Activated B cell treated with CpG ODN at 0.5 μM for 24 hours (primary cell): Measurements from ENCODE around the gene MYH4. TPM values are rescaled to one million over a fixed set of nuclear protein-coding genes. Genes with fewer than 3 reads are reported as not detected.

Experiments
- ATAC-seq: fragments of 200-7000 bp; cut with Tn5 transposase; one replicate; pipeline ENCODE4 v1.10.0; 2021; ENCODE audit warnings: low read depth, mild to moderate bottlenecking, moderate library complexity
- CTCF ChIA-PET: fragments of 350-600 bp; sonication (Branson Sonifier 250); formaldehyde crosslinking; loops from one replicate; lab custom pipeline; 2021; ENCODE audit warnings: antibody characterized with exemption; lab: Charles Lee
- POLR2A ChIA-PET: fragments of 350-600 bp; sonication (Branson Sonifier 250); formaldehyde crosslinking; loops from one replicate; lab custom pipeline; 2021; ENCODE audit warnings: antibody characterized with exemption; lab: Charles Lee
- DNase-seq: peaks from one replicate; pipeline ENCODE4 v3.0.0; 2022
- H3K27ac Mint-ChIP-seq: one replicate; pipeline ENCODE4 v1.8.0; 2020; ENCODE audit warnings: mixed read lengths
- H3K27me3 Mint-ChIP-seq: one replicate; pipeline ENCODE4 v1.8.0; 2021; ENCODE audit warnings: mixed read lengths
- H3K36me3 Mint-ChIP-seq: one replicate; pipeline ENCODE4 v1.8.0; 2021; ENCODE audit warnings: low read depth, mixed read lengths
- H3K4me1 Mint-ChIP-seq: one replicate; pipeline ENCODE4 v1.8.0; 2021; ENCODE audit warnings: mixed read lengths
- H3K4me3 Mint-ChIP-seq: one replicate; pipeline ENCODE4 v1.8.0; 2020; ENCODE audit warnings: mild to moderate bottlenecking, mixed read lengths
- H3K9me3 Mint-ChIP-seq: one replicate; pipeline ENCODE4 v1.8.0; 2020; ENCODE audit warnings: mixed read lengths
- CTCF ChIP-seq: fragments of 200-600 bp; IDR thresholded peaks from one replicate; pipeline ENCODE4 v1.8.0; 2022; ENCODE audit warnings: antibody characterized with exemption, mild to moderate bottlenecking
- intact Hi-C: fragments of 100-400 bp; cut with micrococcal nuclease; formaldehyde crosslinking; loops from one replicate; pipeline ENCODE4 v1.15.1; 2024
- total RNA-seq: library from RNA; stranded (reverse); gene quantifications from 2 replicates; pipeline ENCODE4 v1.2.3, GENCODE V29; 2022

MYH4 gene
- total RNA-seq, 1 donor from 2014 or later = not detected

- peaks cover 11% of the 10 kb centered on the region for H3K9me3 Mint-ChIP-seq
- DNase-seq (no peak), ATAC-seq (no peak)
- H3K4me3 Mint-ChIP-seq = no peak overlapping the region
- POLR2A ChIA-PET = no interaction called here
- CTCF ChIA-PET = no interaction called here
- intact Hi-C loops = no loop called here
- H3K27me3 Mint-ChIP-seq = peaks cover 32% of the 10 kb centered on the region
- no peak overlapping the region for H3K27ac Mint-ChIP-seq
- no peaks in the 10 kb centered on the region for H3K36me3 Mint-ChIP-seq
- TF ChIP-seq CTCF = no peak
- H3K4me1 Mint-ChIP-seq = no peaks in the 10 kb centered on the region
These were observed 34.3 kb downstream of the MYH4 start for GRCh38 chr17:10435096-10435495.

GRCh38 chr17:10429421-10430045 lies 39.8 kb downstream of the MYH4 start:
- Mint-ChIP-seq H3K36me3 (no peaks in the 10 kb centered on the region), H3K4me1 (no peaks in the 10 kb centered on the region), H3K27me3 (peaks cover 9% of the 10 kb centered on the region), H3K4me3 (no peak overlapping the region), H3K27ac (no peak overlapping the region), H3K9me3 (peaks cover 11% of the 10 kb centered on the region)
- ATAC-seq (no peak), DNase-seq (no peak)
- TF ChIP-seq CTCF = no peak
- intact Hi-C loops = no loop called here
- CTCF ChIA-PET = no interaction called here
- POLR2A ChIA-PET = no interaction called here

- Mint-ChIP-seq H3K4me1 (no peaks in the 10 kb centered on the region), H3K27ac (no peak overlapping the region), H3K27me3 (peaks cover 9% of the 10 kb centered on the region), H3K4me3 (no peak overlapping the region), H3K9me3 (peaks cover 11% of the 10 kb centered on the region), H3K36me3 (no peaks in the 10 kb centered on the region)
- no peak for DNase-seq
- ATAC-seq = no peak
- intact Hi-C loops = no loop called here
- no peak for TF ChIP-seq CTCF
- ChIA-PET POLR2A (no interaction called here), CTCF (no interaction called here)
These were observed 40.6 kb downstream of the MYH4 start for GRCh38 chr17:10428781-10429180.

GRCh38 chr17:10421900-10422542 lies 47.3 kb downstream of the MYH4 start, which contains the start of gene MYH8:
Gene MYH8, minus strand, starts transcription at chr17:10421950. Its CDS starts 1,723 bp downstream, at chr17:10420227.
- no peak for TF ChIP-seq CTCF
- H3K27ac Mint-ChIP-seq = no peak within 1 kb of the TSS
- intact Hi-C loops = no loop called here
- POLR2A ChIA-PET = no interaction called here
- no peak for DNase-seq
- H3K9me3 Mint-ChIP-seq = no peaks in the 10 kb centered on the region
- ATAC-seq = no peak
- peaks cover 8% of the 10 kb centered on the region for H3K27me3 Mint-ChIP-seq
- CTCF ChIA-PET = no interaction called here
- H3K36me3 Mint-ChIP-seq = no peaks in the 10 kb centered on the region
- no peaks in the 10 kb centered on the region for H3K4me1 Mint-ChIP-seq
- H3K4me3 Mint-ChIP-seq = no peak within 1 kb of the TSS

GRCh38 chr17:10421211-10421610 lies 48.1 kb downstream of the MYH4 start:
- Mint-ChIP-seq H3K4me3 (no peak overlapping the region), H3K4me1 (no peaks in the 10 kb centered on the region), H3K36me3 (no peaks in the 10 kb centered on the region), H3K27ac (no peak overlapping the region), H3K9me3 (no peaks in the 10 kb centered on the region), H3K27me3 (peaks cover 6% of the 10 kb centered on the region)
- ATAC-seq (no peak), DNase-seq (no peak)
- TF ChIP-seq CTCF = no peak
- intact Hi-C loops = no loop called here
- POLR2A ChIA-PET = no interaction called here
- CTCF ChIA-PET = no interaction called here
